C4-2B (cell line): Measurements from ENCODE around the gene MMP15.
"Not testable (repeated sequence)": the region's sequence is repeated elsewhere in the genome, so short reads cannot be mapped to it uniquely, and the experiment has no call there.

Source experiments
- ZFX ChIP-seq: fragments of 450-650 bp; IDR thresholded peaks from 2 replicates; pipeline ENCODE4 v1.6.1; 2017
- TF ChIP-seq, protein P1 (sequence below): fragments of 450-650 bp; conservative IDR thresholded peaks from 2 replicates; pipeline ENCODE4 v1.5.1; 2017; ENCODE audit warnings: mild to moderate bottlenecking

DNA sequence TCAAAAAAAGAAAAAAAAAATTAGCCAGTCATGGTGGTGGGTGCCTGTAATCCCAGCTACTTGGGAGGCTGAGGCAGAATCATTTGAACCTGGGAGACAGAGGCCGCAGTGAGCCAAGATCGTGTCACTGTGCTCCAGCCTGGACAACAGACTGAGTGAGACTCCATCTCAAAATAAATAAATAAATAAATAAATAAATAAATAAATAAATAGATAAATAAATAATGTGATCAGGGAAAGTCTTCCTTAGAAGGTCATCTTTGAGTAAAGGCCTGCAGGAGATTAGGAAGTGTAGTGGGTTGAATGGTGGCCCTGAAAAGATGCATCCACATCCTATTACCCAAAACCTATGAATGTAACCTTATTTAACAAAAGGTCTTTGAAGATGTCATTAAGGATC, 47.5 kb downstream of the MMP15 start:
- TF ChIP-seq, protein P1, sequence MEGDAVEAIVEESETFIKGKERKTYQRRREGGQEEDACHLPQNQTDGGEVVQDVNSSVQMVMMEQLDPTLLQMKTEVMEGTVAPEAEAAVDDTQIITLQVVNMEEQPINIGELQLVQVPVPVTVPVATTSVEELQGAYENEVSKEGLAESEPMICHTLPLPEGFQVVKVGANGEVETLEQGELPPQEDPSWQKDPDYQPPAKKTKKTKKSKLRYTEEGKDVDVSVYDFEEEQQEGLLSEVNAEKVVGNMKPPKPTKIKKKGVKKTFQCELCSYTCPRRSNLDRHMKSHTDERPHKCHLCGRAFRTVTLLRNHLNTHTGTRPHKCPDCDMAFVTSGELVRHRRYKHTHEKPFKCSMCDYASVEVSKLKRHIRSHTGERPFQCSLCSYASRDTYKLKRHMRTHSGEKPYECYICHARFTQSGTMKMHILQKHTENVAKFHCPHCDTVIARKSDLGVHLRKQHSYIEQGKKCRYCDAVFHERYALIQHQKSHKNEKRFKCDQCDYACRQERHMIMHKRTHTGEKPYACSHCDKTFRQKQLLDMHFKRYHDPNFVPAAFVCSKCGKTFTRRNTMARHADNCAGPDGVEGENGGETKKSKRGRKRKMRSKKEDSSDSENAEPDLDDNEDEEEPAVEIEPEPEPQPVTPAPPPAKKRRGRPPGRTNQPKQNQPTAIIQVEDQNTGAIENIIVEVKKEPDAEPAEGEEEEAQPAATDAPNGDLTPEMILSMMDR, result not testable (repeated sequence)
- not testable (repeated sequence) for TF ChIP-seq ZFX
